NCI-H2081 (cell line): ENCODE results near the gene FBXW8.

Experiments
- DNase-seq, 2 experiments: peaks; one replicate each; lab custom pipeline; 2025; lab: John Stamatoyannopoulos, UW

The FBXW8 gene

DNA sequence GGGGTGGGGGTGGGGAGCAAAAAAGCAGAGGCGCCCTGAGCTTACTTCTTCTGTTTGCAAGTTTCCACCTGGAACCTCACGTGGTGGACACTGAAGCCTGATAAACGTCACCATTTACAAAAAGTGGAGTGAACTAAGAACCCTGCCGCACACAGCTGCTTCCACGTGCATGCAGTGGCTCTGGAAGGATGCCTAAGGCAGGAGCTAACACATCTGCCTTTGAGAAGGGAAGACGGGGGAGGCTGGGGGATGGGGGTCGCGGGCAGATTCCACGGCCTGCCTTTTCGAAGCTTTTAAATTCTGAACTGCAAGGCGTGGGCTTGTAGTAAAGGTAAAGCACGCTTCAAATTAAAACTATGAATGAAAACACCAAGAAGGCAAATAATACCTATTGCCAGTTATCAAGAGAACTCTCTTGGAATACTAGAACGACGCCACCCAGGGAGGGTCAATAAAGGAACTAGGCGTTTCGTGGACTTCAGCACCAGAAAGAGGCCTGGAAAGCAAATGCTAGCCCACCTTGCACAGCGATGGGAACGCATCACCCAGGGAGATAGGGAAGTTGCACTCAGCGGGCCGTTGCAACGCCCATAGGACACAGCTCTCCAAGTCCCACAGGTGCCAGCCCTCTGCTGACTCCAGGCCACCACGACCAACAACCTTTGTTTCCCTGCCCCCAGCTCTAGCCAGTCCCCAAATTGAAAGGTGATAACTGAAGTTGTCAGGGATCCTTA lies 126.7 kb downstream of the FBXW8 start:
- no peak for DNase-seq

DNA sequence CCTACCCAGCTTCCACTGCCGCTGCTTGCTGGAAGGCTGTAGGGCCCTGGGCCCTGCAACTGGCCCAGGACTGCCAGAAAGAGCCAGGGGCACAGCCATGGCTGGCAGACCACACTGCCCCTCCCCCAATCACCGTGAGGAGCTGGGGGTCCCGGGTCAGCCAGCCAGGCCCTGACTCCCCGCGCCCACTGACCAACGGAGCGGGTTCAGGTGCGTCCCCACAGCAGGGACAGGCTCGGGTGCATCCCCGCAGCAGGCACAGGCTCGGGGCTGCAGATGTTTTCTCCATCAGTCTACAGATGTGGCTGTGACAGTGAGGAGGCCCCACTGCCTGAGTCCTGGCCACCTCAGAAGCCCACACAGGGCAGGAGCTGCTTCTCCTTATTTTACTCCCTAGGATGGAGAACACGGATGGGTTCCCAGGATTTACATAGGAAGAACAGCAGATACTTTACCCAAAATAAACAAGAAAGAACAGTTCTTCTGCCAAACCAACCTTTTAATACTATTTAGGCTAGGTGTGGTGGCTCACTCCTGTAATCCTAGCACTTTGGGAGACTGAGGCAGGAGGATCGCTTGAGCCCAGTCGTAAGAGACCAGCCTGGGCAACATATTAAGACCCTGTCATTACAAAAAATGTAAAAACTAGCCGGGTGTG lies 127.4 kb downstream of the FBXW8 start:
- DNase-seq = no peak

DNA sequence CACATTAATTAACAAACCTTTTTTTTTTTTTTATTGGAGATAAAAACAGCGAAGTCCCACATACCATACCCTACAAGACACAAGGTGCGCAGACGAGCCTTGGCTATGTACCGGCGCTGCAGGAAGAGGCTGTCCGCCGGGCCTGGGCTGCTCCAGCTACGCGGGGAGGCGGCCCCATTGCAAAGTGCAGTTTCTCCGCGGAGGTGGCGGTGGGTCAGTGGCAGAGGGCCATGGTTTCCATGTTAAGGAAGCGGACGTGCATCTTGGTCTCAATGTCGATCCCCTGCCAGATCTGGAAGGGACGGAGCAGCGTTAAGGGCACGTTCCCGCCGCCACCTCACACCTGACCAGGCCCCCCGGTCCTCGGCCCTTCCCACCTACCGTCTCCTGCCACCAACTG lies 128.2 kb downstream of the FBXW8 start:
- DNase-seq = no peak

DNA sequence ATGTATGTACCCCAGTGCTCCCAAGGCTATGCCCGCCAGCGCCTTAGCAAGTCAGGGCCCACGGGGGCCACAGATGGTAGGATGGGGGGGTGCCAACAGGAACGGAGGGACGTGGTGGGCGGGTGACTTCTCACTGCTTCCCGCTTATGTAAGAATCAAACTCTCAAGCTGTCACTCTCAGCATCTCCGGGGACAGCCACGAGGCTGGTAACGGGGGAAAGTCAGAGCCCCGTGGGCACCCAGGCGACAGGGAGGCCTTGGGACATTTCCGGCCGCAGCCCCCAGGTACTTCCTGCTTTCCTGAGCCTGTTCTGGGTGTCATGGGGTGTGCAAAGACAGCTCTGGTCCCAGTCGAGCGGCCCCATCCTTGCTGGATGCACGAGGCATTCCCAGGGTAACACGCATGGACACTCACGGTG lies 129.2 kb downstream of the FBXW8 start:
- no peak for DNase-seq

DNA sequence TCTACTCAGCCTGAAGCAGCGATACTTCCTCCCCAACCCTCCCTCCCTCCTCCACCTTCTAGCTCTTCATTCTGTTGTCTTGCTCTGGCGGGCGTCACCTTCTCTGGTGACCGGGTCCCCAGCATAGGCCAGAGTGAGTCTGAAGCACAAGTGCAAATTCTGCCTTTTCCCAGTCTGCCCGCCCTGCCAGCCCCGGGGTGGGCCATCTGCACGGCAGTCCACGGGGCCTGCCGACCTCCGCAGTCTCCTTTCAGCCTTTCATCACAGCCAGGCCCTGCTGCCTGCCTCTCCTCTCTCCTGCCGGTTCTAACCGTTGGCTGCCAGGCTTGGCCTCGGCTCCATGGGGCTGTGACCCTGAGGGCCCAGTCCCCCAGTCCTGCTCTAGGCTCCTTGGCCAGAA lies 129.7 kb downstream of the FBXW8 start:
- DNase-seq = no peak

DNA sequence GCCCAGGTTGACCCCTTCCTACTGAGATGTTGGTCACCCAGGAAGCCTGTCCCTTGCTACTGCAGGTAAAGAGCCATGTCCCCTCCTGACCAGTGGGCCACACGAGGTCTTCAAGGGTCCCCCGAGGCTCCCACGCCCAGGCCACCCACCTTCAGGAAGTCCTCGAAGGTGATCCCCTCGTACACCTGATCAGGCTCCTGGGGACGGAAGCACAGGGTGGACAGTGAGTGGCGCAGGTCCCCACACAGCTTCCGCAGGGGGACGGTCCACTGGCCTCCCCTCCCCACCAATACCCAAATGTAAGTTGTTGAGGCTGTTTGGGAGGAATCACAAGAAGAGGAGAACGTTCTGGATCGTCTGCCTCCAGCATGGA lies 131.0 kb downstream of the FBXW8 start:
- DNase-seq = no peak

DNA sequence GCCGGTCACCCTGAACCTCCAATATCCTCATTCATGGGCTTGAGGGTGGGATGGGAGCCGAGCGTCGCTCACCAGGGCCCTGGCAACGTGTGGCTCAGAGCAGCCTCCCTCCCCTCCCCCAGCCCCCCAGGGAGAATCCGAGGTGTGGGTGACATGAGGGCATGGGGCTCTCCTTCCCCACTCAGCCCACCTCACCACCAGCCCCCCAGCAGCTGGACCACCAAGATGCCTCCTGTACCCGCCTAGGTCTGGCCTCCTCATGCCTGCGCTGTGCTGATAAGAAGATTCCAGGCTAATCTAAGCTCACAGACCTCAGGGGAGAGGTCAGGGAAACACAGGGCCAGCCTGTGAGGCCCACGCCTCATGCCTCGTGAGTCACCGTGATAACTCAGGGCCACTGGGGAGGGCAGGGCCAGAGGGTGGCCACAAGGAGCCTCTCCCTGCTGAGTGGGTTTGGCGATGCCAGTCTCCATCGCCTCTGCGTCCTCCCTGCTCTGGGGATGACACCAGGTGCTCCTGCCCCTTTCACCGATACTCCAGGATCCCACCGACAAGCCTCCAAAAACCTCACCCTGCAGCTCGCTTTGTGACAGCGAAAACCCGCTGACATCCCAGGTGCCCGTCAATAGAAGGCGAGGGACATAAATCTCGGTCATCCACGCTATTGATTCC lies 131.6 kb downstream of the FBXW8 start:
- DNase-seq = no peak

DNA sequence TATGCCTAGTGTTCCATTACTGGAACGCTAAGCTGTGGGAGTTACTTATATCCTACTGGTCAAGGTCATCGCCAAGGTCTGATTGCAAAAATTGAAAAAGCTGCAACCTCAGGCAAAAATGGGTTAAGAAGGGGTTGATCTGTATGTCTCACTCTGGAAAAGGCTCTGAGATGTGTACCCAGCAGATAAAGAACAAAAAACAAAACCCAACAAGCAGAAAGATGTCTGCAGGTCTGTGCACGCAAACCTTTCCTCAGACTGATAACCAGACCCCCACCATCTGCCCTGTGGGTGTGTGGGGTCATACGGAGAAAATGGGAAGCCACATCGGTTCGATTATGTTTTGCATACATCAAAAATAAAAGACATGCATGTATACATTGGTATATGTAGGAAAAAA lies 132.1 kb downstream of the FBXW8 start:
- no peak for DNase-seq

DNA sequence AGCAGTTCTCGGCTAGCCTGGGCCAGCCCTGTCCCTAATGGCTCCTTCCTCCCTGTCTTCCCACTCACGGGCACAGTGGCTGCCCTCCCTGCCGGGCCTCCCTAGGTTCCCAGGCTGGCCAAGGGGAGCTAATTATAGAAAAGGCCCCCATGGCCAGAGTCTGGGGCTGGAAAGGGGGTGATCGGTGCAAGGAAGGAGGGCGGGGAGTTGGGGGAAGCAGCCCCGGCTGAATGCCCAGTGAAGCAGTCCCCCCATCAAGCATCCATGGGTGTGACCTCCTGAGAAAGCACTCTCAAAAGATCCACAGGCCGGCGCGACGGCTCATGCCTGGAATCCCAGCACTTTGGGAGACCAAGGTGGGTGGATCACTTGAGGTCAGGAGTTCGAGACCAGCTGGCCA lies 133.6 kb downstream of the FBXW8 start:
- no peak for DNase-seq

DNA sequence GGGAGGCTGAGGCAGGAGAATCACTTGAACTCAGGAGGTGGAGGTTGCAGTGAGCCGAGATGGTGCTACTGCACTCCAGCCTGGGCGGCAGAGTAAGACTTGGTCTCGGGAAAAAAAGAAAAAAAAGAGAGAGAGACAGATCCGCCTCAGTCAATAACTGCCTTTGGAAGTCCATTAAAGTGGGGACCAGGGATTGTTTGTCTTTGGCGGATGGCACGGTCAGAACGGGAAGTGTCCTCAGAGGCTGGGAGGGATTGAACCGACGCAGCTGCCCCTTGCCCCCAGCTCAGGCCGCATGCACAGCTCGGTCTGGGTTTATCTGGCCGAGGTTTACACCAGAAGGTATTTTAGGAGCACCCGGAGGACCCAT lies 134.0 kb downstream of the FBXW8 start:
- no peak for DNase-seq

DNA sequence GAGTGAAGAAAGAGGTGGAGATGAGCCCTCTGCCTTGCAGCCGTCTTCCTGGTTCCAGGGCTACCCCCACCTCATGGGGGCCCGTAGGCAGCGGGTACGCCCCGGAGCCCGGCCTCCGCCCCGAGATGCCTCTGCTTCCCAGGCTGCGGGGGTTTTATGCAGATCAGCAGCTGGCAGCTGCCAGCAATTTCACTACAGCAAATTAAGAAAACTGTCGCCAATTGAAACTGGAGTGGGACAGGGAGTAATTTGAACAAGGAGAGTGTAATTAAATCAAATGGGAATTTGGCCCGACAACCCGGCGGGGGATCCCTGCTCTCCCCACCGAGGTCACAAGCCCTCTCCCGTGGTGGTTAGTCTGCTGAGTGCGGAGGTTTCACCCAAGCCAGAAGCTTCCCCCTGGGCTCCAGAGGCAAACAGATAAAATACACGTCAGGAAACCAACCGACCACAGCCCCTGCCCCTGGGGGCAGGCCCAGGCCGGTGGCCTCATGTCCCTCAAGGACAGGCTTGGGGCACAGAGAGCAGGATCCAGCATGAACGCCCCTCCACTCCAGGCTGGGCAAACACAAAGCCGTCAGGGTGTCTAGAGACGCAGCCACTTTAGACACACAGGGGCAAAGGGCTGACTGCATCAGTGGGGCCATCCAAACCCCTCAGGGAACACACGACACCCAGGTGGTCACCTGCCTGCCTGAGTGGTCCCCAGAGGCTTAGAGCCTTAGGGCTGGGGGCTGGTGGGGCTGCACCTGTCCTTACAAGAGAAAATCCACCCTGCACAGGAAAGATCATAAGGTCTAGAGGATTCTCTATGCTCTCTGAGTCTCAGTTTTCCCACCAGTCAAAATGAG lies 134.6 kb downstream of the FBXW8 start:
- peak in 1 of 2 experiments; percentile 77 for DNase-seq

DNA sequence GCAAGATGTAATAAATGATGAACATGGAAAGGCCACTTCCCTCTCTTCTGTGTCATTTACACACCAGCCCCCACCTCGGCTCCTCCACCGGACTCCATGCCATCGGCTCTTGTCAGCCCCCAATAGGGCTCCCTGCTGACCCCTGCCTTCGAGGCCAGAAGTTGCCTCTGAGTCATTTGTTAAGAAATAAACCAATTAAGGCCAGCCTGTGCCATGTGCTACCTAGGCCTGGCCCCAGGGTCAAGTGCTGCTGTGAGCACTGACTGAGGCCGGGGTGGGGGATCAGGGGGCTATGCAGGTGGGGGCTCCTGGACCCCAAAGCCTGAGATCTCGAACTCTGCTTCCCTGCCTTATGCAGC lies 135.2 kb downstream of the FBXW8 start:
- no peak for DNase-seq

DNA sequence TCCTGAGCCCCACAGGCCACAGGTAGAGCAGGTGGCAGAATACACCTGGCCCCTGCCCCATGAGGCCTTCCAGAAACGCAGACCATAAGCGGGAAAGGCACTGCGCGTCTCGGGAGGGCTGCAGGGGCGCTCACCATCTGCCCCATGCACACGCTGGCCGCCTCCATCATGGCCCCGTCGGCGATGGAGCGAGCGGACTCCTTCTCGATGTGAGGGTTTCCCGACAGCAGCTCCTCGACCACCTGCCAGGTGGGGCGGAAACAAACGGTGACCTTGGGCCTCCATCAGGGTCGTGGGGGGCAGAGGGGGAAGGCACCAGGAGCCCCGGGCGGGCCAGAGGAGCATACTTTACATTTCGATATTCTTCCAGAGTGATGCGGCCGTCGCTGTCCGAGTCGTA lies 135.7 kb downstream of the FBXW8 start:
- DNase-seq = no peak

DNA sequence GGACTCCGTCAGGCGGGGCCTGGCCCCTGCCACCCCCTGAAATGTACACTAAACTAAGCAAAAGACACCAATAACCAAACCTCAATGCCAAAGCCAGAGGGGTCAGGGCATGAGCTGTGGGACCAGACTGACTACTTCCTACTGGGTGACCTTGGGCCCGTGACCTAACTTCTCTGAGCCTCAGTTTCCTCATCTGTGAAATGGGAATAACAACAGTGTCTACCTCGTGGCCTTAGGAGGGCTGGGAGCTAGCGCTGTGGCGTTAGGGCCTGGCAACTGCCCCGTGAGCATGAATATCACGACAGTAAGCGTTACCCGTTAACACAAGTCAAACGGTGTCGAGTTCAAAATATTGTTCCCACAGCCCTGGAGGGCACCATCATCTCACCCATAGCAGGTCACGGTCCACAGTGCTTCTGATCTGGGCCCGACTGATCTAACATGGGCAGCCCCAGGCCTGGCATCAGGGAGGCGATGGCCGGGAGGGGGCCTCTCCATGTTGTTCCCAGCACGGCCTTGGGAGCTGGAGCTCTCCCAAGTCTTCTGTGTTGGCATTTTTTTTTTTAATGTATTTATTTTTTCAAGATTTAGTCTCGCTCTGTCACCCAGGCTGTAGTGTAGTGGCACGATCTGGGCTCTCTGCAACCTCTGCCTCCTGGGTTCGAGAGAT lies 136.2 kb downstream of the FBXW8 start:
- DNase-seq = no peak

DNA sequence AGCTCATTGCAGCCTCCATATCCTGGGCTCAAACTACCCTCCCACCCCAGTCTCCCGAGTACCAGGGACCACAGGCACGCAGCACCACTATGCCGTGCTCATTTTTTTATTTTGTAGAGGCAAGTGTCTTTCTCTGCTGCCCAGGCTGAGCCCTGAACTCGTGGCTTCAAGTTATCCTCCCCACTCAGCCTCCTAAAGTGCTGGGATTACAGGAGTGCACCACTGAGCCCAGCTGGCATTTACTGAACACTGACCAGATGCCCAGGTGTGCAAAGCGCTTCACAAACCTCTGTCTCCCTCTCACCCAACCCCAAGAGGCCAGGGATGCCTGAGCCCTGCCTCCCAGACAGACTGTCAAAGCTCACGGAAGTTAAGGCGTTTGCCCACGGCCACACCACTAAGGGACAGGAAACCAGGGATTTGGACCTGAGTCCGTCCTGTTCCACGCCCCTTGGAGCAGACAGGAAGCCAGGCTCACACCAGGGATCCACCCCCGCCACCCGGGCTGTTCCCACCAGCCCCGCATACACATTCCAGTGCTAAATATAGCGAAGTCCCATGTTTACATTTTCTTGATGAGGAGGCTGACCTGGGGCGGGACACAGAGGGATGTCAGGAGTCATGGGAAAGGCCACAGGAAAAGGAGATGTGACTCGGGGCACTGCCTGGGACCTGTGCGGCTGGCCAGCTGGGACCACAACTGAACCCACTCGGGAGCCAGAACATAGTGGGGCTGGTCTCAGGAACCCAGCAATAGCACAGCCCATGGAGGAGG lies 137.2 kb downstream of the FBXW8 start:
- DNase-seq = no peak

DNA sequence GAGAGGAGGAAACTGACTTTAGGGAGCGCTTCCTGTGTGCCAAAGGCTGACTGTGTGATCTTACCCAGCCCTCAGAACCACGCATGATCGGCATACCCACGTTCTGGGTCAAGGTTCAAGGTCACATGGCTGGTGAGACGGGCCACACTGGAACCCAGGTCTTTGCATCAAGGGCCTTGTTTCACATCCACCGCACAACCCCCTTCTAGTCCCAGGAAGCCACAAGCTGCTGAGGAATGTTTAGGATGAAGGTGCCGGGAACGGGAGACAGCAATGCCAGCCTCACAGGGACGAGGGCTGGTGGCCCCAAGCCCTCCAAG lies 137.8 kb downstream of the FBXW8 start:
- DNase-seq = no peak

DNA sequence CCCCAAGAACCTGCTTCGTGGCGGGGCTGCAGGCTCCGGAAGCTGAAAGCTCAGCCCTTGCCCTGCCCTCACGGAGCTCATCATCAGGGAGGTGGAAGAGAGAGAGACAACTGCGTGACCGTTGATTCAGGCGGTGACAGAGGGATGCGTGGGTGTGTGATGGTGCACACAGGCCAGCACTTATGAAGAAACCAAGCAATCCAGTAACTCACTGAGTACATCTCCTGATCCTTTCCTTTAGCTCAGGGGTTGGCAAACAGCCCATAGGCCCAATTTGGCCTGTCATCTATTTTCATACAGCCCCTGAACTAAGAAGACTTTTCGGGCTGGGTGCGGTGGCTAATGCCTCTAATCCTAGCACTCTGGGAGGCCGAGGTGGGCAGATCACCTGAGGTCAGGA lies 138.5 kb downstream of the FBXW8 start:
- DNase-seq = no peak

DNA sequence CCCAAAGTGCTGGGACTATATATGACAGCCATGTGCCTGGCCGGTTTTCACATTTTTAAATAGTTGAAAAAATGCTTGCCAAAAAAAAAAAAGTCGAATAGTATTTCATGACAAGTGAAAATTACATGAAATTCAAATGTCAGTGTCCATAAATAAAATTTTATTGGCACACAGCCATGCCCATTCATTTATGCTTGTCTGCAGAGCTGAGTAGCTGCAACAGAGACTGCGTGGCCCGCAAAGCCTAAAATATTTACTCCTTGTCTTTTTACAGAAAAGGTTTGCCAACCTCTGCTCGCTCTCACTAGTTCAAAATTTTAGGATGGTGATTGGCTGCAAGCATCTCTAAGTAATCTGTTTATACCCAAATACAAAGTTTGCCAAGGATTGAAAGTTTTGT lies 139.3 kb downstream of the FBXW8 start:
- no peak for DNase-seq

DNA sequence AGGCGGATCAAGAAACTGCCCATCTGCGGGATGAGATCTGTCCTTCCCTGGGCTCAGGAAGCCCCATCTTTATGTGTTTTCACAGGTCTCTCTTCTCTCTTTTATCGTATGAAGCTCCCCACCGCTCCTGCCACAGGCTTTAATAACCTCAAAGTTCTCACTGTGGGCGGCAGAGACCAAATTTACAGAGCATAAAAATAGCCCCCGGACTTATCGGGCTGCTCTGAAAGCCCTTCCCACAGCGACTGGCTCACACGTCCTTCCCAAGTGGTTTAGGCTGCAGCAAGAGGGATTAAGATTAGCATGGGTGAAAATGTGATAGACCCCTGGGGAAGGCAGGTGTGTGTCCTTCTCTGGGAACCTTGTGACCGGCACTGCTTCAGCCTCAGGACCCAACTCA lies 140.6 kb downstream of the FBXW8 start:
- no peak for DNase-seq

DNA sequence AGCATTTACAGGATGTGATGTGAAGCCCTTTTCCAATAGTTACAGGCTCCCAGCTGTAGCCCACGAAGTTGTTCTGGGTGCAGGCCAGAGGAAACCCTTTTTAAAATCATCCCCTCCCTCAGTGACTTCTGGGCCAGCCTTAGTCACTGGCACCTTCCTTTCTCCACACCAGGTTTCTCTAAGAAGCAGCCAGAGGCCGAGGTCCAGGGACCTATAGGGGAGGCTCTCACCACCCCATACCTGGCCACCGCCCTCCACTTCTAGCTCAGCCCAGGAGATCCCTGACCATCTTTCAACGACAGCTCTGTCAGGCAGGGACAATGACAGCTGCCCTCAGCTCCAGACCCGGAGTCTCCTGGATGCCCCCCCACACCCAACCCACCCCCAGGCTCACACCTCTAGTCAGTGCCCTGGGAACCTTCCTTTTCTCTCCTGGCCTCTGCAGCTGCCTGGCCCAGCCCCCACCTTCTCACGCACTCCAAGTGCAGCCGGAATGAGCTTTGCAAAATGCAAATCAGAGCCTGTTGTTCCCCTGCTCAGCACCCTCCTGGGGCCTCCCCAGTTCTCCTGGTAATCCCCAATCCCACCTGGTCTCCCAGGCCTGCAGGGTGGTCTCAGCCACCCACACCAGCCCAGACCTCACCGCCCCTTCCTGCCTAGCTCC lies 141.8 kb downstream of the FBXW8 start:
- no peak for DNase-seq

DNA sequence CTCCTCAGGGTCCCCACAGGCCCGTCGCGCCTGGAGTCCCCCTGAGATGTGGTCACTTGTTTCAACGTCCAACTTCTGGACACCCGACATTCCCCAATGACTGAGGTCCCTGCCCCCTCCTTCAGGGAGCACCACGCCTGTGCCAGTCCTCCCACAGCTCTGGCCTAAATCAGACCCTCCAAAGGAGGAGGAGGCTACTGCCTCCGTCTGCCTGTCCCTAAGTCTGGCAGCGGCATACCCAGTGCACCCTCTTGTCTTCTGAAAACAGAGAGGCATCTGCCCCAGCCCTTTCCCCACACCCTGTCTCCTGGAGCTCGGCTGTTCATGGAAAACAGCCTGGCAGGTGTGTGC lies 142.3 kb downstream of the FBXW8 start:
- DNase-seq = no peak
